Measurements from ENCODE around the gene EFNA5.

Gene EFNA5

DNA sequence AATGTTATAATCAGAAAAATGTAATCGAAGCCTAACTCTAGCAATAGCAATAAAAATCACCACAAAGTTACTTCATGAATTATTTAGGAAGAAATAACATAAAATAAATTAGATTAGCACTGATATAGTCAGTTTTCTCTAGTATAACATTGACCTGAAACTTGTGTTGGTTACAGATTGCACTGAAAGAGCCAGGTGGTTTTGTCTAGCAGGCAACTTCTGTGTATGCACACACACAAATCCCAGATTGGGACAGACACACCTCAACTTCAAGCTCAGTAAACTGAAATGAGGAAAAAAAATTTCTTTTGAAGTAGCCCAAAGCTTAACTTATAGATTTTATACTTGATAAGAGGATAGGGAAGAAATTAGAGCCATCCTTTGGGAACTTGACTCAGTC, 129.3 kb downstream of the EFNA5 start:
- no peak for DNase-seq

DNA sequence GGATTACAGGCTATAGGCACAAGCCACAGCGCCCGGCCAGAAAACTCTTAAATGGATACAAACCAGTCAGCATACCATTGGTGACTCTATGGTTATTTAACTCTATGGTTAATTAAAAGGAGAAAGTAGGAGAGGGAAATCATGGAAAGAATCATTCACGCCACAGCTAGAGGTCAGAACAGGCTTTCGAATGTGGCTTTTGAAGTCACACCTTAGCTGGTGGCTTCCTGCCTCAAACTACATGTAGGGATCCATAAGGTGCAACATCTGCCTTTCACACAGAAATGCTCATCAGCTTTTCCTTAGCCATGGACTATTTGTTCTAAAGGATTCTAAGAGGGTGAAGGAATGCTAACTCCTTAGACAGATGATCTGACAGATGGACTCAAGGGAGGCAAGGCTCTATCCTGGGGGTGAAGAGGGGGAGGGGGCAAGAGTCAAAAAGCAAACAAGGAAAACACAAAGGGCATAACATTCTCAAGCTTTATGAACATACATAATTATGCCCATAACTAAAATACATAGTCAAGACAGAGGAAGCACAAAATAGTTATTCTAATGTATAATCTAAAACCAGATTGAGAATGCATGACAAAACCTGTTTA, 130.9 kb downstream of the EFNA5 start:
- no peak for DNase-seq

DNA sequence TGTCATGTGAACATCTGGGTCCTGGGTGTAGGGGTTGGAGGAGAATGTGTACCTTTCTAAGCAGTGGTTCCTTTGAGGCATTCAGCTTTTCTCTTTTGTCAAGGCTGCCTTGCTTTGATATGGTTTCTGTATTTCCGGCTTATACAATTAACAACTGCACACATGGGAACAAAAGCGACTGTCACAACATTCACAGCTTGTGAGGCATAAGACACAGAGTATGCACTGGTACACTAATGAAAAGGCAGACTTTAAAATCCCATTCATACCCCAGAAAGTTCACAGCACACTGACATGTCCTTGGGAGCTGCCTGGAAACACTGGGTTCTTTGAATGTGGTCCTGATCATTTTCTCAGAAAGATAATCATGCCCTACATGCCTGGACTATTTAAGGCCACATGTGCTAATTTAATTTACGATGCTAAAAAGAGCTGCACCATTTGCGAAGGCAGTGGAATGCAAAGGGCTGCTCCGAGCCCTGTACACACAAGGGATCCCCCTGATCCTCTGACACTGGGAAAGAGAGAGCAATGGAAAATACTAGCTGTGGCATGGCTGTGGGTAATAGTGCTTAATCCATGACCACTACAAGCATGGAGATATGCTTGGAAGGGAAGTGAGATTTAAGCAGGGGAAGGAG, 131.8 kb downstream of the EFNA5 start:
- no peak for DNase-seq

DNA sequence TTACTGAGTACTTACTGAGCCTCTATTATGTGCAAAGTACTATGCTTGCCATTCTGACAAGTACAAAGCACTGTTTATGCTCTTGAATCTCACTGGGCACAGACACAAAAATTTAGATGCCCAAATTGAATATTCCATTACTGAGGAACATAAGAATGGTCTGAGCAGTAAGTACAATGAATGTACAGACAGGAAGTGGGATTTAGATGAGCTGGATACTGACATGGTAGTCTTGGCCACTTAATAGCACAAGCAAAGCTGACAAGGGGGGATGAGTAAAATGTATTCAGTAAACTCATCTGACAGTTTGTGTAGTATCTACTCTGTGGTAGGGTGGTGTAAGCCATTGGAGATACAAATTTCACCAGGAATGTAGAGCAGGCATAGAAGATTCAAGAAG, 132.4 kb downstream of the EFNA5 start:
- DNase-seq, result no peak

DNA sequence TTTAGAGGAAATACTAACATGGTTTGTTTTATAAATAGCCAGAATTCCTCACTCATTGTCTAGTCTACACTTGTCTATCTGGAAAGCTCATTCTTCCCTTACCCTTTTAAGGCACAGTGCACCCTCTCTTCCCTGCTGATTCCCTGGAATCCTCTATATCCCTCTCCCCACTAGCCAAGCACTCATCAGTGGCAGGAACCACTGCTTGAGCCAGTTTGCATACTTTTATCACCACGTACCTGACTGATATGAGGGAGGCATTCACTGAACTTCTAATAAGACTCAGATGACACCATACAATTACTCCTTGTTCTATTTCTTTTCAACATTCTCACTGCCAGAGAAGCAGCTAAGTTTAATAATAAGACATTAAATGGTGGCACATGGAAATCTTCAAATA, 134.9 kb downstream of the EFNA5 start:
- DNase-seq, result no peak

DNA sequence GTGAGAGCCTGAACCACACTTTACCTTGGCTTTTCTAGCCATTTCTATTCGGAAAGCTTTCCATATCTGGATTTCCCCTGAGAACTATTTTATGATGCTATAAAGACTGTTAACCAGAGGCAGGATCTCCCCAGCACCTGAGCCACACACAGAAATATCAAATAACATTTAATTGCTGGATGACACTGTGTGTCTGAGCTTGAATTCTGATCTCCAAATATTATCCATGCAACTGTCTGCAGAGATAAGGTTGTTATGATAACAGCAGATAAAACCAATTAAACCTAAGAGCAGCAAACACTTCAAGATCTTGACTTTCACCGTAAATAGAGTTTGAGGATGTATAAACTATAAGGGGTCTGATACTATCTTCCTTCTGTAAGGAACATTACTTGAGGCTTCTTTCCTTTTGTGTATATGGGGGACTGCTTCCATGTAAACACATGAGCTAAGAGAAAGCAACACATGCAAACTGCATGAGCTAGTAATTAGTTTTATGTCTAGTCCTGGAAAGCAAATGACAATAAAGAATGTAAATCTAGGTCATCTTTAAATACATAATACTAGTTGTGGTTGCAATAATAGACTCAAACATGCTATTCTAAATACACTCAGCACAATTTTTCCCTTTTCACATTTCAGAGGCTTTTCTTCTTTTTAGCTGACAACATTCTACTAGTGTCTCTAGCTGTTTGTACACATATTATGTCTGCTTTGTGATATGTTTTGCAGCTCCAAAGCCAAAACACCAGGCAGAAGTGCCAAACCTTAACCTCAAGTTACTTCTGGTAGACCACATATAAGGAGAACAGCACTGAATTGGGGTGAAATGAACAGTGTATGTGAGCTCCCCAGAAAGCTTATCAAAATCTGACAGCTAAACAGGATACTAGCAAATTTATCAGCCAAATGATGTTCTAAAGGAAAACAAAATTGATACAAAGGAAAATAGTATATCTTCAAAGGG, 136.5 kb downstream of the EFNA5 start:
- DNase-seq, result no peak

DNA sequence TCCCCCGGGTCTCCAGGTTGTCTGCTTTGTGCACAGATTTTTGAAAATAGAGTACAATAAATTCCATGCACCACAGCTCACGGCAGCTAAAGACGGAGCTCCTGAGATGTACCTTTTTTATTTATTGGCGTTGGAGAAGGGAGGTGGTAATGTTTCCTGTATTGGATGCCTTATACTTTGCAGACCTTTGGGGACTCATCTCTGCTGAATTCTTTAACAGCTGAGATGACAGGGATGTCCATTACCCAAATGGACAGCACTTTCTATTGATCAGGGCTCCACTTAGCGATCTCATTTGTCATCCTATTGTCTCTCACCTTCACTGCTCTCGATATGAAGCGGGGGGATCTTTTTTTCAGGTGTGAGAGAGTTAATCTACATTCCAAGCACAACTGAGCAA, 137.8 kb downstream of the EFNA5 start:
- no peak for DNase-seq

DNA sequence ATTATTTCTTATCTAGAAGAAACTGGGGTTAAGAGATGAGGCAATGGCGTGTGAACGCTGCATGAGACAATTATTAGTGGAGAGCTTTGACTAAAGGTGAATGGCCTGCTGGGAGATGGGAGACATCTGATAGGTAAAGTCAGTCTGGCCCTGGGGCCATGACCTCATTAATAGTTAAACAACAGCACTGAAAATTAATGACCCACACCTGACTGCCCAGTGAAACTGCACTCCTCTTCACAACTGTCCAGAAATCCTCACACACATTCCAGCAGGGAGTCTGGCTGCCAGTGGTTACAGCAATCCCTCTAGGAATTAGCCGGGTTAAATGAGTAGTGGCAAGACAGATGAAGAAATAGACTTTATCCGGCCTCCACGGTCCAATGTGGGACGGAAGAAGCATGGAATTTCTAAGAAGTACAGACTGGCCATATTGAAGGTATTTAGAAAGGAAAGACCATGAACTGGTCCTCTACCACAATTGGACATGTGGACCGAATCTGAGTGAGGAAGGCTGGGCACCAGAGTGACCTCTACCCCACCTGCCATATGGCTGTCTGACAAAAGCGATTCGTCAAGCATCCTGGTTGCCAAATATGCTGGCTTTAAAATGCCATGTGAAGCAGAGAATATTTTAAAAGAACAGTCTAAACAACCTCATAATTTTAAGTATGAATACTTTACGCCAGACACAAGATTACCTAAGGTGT, 138.4 kb downstream of the EFNA5 start:
- no peak for DNase-seq

DNA sequence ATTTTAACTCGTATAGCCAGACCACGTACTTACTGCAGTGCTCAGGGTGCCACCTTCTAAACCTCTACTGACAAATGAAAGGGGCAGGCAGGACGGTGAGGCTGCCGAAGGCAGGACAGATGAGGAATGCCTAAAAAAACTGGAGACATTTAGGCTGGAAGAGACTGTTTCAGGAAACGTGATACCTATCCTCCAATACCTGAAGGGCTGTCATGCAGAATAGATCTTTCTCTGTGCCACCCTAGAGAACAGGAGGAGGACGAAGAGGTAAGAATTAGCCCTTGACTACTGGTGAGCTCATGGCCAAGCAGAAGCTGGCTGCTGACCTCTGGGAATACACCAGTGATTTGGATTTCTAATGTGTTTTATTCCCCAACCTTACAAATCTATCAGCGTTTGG, 139.4 kb downstream of the EFNA5 start:
- no peak for DNase-seq

DNA sequence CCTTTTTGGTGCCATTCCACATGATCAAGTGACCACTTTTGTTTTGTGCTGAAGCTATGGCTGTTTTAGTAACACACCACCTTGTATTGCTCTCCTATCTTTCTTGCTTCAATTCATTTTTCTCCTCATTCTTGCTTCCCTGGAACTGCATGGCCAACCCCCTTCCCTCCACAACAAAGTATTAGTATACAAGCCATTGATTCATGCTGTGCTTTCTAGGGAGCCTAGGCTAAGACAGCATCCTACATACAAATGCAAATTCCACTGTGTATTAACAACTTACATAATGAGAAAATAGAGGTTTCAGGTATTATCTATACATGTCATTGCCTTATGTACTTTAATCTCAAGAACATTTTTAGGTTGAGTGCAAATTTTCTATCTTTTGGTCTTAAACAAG, 141.1 kb downstream of the EFNA5 start:
- no peak for DNase-seq

DNA sequence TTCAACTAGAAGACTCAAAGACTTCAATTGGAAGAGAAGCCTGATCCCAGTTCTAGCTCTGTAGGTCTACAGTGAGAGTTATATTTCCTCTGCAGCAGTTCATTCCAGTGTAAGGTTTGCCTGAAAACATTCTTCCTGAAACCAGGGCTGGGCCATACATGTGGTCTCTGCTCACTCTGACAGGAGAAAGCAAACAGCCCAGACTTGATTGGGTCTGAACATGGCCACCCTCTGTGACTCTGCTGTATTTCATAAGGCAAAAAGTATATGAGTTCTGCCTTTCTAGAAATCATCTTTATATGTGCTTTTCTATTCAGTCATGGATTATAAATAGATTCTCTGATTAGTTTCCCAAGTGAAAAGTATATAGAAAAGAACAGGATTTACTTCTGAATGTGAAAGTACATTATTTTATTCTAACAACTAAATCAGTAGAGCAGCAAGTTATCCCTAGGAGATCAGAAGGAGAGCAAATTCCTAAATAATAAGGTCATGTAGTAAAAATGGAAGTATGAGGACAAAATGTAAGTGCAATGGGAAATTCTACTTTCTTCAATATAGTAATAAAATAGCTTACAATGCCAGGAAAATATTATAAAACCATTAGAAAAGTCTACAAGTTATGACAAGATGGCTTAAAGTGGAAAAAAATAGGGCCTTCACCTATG, 144.3 kb downstream of the EFNA5 start:
- no peak for DNase-seq

DNA sequence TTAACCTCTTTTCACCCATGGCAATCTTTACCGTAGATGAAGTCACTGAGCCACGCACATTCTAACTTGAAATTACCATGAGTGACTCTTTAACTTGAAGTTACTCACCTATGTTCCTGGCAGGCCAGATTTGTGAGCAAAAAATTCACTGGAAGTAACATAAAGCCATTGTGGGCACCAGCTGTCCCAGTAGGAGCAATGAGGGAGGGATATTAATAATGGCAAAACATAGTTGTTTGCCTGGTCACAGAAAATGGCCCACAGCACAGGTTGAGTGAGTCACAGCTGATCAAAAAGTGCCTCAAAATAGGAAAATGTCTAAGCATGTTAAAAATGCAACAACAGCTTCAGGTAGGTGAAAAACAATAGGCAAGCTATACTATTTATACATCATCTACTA, 146.6 kb downstream of the EFNA5 start:
- no peak for DNase-seq

DNA sequence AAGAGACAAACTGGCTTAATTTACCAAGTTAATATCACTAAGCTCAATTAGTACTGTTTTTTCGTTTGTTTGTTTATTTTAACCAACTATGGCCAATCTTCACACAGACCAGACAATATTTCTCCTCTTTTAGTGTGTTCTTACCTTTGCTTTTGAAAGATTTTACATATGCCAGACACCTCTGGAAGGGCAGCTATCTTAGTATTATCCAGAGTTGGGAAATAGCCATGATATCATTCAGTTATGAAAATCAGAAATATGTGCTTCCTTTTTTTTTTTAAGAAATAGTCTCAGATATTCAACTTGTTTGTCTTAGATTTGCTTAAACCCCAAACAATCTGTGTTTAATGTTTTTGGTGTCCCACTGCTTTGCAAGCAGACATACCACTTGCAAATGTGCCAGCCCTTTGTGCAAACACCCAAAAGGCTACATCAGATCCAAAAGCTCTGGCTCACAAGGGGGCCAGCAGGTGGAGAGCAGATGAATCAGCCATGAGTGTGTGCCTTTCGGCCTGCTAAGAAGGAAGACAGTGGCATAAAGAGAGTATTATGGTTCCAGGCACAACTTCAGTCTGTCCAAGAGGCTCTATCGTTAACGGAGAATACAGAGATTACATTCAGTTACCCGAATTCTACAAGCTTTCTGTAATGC, 147.6 kb downstream of the EFNA5 start:
- DNase-seq, result no peak

DNA sequence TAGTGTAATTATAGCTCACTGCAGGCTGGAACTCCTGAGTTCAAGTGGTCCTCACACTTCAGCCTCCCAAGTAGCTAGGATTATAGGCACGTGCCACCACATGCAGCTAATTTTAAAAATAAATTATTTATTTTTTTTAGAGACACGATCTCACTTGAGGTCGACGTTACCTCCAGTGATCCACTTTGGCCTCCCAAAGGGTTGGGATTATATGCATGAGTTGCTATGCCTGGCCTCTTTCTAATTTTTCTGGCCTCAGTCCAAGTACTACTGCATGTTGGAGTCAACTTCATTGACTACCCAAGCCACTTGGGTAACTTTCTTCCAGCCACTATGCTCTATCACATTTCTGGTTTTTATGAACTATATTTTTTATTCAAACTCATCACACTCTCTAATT, 148.3 kb downstream of the EFNA5 start:
- DNase-seq, result no peak

DNA sequence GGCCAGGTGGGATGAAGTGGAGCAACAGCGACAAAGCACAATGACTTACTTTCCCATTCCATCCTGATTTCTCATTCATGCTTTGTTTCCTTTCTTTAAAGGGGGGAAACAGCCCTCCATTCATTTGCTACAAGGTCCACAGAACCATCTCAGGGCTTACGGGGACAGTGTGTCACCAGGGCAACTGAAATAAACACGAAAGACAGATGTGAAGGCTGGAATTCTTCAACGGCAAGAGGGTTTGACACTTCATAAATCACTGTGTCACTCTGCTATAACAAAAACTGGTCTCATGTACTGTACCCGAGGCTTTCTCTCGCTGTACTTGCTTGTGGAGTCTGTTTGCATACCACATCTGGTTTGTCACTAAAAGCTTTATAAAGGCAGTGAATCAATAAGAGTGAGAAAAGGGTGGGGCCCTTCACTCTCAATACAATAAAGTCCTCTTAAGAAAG, 150.8 kb downstream of the EFNA5 start:
- no peak for DNase-seq

DNA sequence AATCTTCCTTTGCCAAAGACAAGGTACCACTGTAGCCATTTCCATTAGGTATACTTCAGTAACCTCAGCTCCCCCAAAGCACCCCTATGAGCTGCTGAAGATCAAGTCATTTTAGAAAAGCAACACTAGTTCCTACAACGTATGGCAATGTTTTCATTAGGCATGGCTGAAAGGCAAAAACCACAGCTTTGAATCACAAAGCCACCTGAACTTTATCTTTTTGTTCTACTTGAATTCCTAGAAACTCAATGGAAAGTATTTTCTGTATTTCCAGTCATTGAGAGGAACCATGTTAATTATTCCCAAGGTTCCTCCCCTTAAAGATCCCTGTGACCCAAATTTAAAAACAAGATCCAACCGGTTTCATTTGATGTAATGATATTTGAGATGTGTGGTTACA, 152.1 kb downstream of the EFNA5 start:
- no peak for DNase-seq

DNA sequence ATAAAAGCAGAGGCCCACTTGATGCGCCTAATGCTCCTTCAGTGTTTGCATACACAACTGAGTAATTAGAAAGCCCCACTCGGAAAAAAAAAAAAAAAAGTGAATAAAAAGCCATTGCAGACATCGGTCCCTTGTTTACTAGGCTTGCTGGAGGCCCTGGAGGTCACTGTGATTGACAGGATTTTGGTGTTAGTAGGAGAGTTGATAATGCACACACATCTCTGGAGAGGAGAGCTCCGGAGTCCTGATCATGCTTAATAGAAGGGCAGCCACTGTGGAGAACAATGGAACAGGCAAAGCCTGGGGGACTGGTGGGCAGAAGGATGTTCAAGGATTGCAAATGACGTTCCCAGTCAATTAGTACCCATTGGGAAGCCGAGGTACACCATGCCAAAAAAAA, 152.5 kb downstream of the EFNA5 start:
- no peak for DNase-seq

DNA sequence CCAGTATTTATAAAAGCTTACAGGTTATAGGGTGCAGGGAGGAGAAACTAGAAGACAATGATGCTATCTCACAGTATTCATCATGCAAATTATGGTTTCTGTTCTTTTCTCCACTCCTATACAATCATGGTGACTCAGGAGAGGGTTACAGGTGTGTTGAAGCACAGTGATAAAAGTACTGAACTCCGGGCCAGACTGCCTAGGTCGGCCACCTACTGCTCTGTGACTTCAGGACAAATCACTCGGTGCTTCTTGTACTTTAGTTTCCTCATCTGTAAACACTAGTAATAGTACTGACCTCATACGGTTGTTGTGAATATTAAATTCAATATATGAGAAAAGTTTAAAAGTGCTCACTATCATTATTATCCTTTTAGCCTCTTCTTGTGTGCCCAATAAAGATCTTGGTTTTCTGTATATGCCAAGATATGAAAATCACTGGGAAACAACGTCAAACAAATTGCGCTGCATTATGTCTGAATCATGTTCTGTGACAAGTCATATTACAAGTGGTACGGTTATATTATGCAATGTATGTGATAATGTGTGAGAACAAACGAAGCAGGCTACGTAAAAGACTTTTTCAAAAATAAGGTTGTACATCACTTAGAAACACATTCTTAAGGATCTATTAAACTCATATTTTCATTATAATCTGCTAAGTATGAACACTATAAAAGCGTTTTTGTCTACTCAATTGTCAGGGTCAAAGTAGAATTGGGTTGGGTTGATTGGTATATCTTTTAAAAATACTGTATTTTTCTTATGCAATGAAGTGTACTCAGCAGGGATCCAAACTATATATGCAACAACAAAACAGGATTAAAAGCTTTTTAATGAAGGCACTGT, 153.3 kb downstream of the EFNA5 start:
- DNase-seq, result no peak

DNA sequence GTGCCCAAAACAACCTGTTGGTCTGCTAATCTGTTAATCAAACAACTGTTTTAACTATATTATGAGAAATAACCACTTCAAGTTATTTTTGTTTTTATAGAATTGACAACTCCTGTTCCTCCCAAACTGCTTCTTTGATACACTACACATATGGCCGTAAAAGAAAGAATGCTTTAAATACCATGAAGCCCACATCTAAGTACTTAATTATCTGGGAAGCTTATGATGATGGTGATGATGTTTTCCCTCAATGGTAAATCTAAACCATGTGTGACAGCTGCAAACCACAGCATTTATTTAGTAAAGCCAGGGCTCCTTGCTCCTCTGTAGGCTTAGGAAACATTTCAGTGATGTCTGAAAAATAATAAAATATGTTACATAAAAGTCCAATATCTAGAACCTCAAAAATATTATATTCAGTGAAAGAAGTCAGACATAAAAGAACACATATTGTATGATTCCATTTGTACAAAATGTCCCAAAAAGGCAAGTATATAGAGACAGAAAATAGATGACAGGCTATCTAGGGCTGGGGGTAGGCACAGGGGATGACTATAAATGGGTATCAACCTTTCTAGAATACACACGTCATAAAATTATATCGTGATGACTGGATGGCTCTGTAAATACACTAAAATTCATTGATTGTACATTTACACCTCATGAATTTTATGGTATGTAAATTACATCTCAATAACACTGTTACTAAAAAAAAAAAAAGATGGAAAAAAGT, 154.1 kb downstream of the EFNA5 start:
- DNase-seq, result no peak

DNA sequence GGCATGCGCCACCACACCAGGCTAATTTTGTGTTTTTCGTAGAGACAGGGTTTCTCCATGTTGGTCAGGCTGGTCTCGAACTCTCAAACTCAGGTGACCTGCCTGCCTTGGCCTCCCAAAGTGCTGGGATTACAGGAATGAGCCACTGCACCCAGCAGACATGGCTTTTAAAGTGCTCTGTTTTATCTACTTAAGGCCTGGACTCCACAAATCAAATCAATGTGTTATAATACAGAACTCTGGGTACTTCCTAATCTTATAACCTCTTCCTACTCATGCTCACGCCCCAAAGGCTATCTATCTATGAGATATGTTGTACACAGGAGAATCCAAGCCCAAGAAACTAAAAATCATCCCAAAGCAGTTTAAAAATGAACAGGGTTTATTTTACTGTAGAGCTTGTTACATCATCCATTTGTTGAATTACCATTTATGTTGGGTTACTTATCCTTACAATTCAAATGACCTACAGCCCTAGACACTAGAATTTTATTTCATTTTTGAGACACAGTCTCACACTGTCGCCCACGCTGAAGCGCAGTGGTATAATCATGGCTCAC, 155.1 kb downstream of the EFNA5 start:
- no peak for DNase-seq
